MM.1S (cell line): ENCODE results near the gene WDR70.

ENCODE experiments used
- EZH2 ChIP-seq: fragments of 300-600 bp; sonication (generic); optimal IDR thresholded peaks from 2 replicates; pipeline ENCODE3; 2017; ENCODE audit warnings: low read depth, mild to moderate bottlenecking, antibody characterized with exemption, low read length, mixed read lengths
- TF ChIP-seq, protein P1 (sequence below): fragments of 300-600 bp; sonication (generic); IDR thresholded peaks from 2 replicates; pipeline ENCODE4 v1.5.1; 2016; ENCODE audit warnings: antibody characterized with exemption, low read length, mixed read lengths

DNA sequence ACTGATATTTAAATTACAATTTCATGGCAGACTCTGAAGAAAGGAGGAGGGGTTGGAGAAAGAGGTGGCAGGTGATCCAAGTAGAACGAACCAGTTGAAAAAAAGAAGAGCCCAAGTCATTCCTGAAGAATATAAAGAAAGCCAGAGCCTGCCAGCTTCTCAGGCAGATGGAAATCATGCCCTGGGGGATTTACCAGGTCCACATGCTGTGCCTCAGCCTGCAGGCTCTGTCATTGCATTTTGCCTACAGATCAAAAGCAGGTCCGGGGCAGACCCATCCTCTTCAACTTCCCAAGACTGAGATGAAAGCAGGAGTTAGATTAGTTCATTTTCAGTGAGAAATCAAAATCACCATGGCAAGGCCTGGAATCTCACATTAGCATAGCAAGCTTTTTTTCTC, 412.2 kb downstream of the WDR70 start:
- TF ChIP-seq, protein P1, sequence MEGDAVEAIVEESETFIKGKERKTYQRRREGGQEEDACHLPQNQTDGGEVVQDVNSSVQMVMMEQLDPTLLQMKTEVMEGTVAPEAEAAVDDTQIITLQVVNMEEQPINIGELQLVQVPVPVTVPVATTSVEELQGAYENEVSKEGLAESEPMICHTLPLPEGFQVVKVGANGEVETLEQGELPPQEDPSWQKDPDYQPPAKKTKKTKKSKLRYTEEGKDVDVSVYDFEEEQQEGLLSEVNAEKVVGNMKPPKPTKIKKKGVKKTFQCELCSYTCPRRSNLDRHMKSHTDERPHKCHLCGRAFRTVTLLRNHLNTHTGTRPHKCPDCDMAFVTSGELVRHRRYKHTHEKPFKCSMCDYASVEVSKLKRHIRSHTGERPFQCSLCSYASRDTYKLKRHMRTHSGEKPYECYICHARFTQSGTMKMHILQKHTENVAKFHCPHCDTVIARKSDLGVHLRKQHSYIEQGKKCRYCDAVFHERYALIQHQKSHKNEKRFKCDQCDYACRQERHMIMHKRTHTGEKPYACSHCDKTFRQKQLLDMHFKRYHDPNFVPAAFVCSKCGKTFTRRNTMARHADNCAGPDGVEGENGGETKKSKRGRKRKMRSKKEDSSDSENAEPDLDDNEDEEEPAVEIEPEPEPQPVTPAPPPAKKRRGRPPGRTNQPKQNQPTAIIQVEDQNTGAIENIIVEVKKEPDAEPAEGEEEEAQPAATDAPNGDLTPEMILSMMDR = no peak
- no peak for TF ChIP-seq EZH2
